Tibial artery (tissue), 4 donors: ENCODE data around the gene DLG5.
"Not testable (repeated sequence)": the region's sequence is repeated elsewhere in the genome, so short reads cannot be mapped to it uniquely, and the experiment has no call there.

Experiments used
- DNase-seq, 2 donors: peaks; one replicate each; pipeline ENCODE4 v3.0.0-alpha.2; 2019
- H3K27ac ChIP-seq, 2 donors: fragments of 200-600 bp; sonication (generic) in 1 of 2; 1 replicate in 1 of 2; 2 replicates in 1 of 2; pipeline ENCODE4 v1.5.1; 2018 to 2019; ENCODE audit warnings: mild to moderate bottlenecking in 1 of 2
- H3K27me3 ChIP-seq, 2 donors: fragments of 200-600 bp; sonication (generic) in 1 of 2; one replicate each; pipeline versions ENCODE4 v1.5.1 to v1.6.0; 2016 to 2019
- H3K36me3 ChIP-seq, 3 donors: fragments of 200-600 bp; sonication (generic) in 2 of 3; one replicate each; pipeline ENCODE4 v1.5.1; 2016 to 2019; ENCODE audit warnings: mild to moderate bottlenecking in 2 of 3
- H3K4me1 ChIP-seq, 4 donors: fragments of 200-600 bp; sonication (generic) in 2 of 4; 1 replicate in 3 of 4; 2 replicates in 1 of 4; pipeline ENCODE4 v1.5.1; 2016 to 2019
- H3K4me3 ChIP-seq, 2 donors: fragments of 200-600 bp; sonication (generic) in 1 of 2; 1 replicate in 1 of 2; 2 replicates in 1 of 2; pipeline ENCODE4 v1.5.1; 2018 to 2019; ENCODE audit warnings: mild to moderate bottlenecking in 2 of 2
- H3K9me3 ChIP-seq, 3 donors: fragments of 200-600 bp; sonication (generic) in 1 of 3; one replicate each; pipeline ENCODE4 v1.5.1; 2016 to 2019
- intact Hi-C: fragments of 100-400 bp; cut with DNase I; formaldehyde crosslinking; loops from one replicate; pipeline ENCODE4 v1.15.0; 2023; ENCODE audit warnings: low total_unique reads
- TF ChIP-seq, protein P1 (sequence below), 2 experiments: fragments of 200-600 bp in 1 of 2; fragments of 450-650 bp in 1 of 2; IDR thresholded peaks; one replicate each; pipeline ENCODE4 v1.5.1; 2017 to 2019; ENCODE audit warnings: antibody characterized with exemption in 2 of 2, mild to moderate bottlenecking in 1 of 2, moderate library complexity in 1 of 2

DLG5 gene

DNA sequence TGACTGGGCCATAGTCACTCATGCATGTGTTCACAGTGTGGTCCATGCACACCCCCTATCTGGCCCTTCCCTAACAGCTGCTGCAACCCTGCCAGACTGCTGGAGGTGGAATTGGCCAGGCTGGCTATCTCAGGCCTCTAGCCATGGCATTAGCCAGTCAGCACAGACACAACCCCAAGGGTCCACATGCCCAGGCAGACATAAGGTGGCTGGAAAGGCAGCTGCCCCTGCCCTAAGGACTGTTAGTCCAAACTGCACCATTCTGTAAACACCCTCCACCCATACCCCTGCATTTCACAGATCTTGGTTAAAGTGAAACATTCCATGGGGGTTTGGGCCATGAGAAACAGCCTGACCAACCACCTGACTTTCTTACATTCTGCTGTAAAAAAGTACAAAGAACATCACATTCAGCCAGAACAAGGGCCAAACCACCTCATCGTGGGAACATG, 151.6 kb downstream of the DLG5 start:
- Histone ChIP-seq H3K4me1 (no peaks in the 10 kb centered on the region), H3K27ac (no peak overlapping the region), H3K36me3 (peaks cover 0 to 23% (median 6%) of the 10 kb centered on the region in 3 donors), H3K27me3 (no peaks in the 10 kb centered on the region), H3K9me3 (peaks cover 0 to 12% (median 10%) of the 10 kb centered on the region in 3 donors), H3K4me3 (no peak overlapping the region)
- TF ChIP-seq, protein P1, sequence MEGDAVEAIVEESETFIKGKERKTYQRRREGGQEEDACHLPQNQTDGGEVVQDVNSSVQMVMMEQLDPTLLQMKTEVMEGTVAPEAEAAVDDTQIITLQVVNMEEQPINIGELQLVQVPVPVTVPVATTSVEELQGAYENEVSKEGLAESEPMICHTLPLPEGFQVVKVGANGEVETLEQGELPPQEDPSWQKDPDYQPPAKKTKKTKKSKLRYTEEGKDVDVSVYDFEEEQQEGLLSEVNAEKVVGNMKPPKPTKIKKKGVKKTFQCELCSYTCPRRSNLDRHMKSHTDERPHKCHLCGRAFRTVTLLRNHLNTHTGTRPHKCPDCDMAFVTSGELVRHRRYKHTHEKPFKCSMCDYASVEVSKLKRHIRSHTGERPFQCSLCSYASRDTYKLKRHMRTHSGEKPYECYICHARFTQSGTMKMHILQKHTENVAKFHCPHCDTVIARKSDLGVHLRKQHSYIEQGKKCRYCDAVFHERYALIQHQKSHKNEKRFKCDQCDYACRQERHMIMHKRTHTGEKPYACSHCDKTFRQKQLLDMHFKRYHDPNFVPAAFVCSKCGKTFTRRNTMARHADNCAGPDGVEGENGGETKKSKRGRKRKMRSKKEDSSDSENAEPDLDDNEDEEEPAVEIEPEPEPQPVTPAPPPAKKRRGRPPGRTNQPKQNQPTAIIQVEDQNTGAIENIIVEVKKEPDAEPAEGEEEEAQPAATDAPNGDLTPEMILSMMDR (IDR thresholded peaks at IDR 0.05) = no peak
- no peak for DNase-seq
- intact Hi-C loops = no loop called here

DNA sequence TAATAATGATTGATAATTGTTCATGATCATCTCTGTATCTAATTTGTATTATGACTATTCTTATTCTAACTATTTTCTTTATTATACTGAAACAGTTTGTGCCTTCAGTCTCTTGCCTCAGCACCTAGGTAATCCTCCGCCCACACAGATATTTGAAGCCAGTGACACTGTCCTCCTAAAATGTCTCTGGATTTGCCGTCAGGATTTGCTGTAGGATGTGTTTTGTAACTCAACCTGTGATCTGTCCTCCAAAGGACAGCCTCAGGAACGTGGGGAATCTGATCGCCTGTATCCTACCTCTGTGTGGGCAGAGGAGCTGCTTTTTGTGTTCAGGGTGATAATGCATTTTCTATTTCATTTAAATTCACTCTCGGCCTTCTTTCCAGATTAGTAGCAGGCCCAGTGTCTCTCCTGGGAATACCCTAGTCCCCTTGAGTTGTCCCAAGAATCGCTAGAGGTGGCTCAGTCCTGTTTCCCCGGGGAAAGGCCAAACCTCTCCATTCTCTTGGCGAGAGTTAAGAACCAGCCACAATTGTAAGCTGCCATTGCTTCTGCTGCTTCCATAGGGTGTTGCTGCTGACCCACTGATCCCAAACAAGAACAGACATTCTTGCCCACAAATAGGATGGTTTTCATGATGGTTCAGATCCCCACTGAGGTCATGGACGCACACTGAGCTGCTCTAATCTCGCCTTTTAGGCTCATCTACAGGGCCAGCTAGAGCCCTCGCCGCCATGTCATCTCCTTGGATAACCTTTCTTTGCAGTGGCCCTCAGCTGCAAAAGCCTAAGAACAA, 152.7 kb downstream of the DLG5 start:
- Histone ChIP-seq H3K27ac (no peak overlapping the region), H3K4me1 (no peaks in the 10 kb centered on the region), H3K9me3 (peaks cover 0 to 12% (median 10%) of the 10 kb centered on the region in 3 donors), H3K27me3 (no peaks in the 10 kb centered on the region), H3K36me3 (peaks cover 0 to 14% (median 0%) of the 10 kb centered on the region in 3 donors), H3K4me3 (no peak overlapping the region)
- intact Hi-C loops = no loop called here
- DNase-seq = no peak
- TF ChIP-seq, protein P1 (IDR thresholded peaks at IDR 0.05) = no peak

DNA sequence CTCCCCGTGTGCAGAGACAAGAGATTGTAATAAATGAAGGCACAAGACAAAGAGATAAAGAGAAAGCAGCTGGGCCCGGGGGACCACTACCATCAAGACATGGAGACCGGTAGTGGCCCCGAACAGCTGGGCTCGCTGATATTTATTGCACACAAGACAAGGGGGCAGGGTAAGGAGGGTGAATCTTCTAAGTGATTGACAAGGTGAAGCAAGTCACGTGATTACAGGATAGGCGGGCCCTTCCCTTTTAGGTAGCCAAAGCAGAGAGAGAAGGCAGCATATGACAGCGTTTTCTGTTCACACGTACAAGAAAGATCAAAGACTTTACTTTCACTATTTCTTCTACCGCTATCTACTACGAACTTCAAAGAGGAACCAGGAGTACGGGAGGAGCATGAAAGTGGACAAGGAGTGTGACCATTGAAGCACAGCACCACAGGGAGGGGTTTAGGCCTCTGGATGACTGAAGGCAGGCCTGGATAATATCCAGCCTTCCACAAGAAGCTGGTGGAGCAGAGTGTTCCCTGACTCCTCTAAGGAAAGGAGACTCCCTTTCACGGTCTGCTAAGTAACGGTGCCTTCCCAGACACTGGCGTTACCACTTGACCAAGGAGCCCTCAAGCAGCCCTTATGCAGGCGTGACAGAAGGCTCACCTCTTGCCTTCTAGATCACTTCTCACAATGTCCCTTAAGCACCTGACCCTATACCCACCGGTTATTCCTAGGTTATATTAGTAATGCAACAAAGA, 153.5 kb downstream of the DLG5 start:
- Histone ChIP-seq H3K36me3 (peaks cover 0 to 11% (median 0%) of the 10 kb centered on the region in 3 donors), H3K9me3 (peaks cover 0 to 12% (median 10%) of the 10 kb centered on the region in 3 donors)
- H3K4me3 ChIP-seq, DNase-seq, H3K4me1 ChIP-seq, intact Hi-C loops, H3K27ac ChIP-seq, H3K27me3 ChIP-seq: not testable (repeated sequence)

DNA sequence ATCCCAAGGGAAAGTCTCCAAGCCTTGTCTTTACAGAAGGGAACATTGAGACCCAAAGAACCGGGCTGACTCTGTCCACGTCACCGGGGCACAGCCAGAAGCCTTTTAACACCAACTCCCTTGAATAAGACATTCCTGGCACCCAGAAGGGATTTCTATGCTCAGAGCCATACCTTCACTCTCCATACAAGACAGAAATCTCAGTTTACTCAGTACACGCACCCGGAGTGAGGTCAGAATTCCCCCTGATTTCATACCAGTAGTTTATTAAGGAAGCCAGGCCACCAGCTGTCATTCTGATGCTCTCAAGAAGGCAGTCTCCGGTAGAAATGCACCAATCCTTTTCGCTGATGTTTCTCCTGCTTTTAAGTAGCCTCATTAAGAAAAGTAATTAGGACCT, 154.7 kb downstream of the DLG5 start:
- no peaks in the 10 kb centered on the region for H3K27me3 ChIP-seq
- intact Hi-C loops = no loop called here
- TF ChIP-seq, protein P1 (IDR thresholded peaks at IDR 0.05) = no peak
- peaks cover 0 to 3% (median 0%) of the 10 kb centered on the region in 3 donors for H3K36me3 ChIP-seq
- no peak overlapping the region for H3K4me3 ChIP-seq
- peaks cover 0 to 5% (median 5%) of the 10 kb centered on the region in 3 donors for H3K9me3 ChIP-seq
- H3K27ac ChIP-seq = no peak overlapping the region
- no peaks in the 10 kb centered on the region for H3K4me1 ChIP-seq
- no peak for DNase-seq

DNA sequence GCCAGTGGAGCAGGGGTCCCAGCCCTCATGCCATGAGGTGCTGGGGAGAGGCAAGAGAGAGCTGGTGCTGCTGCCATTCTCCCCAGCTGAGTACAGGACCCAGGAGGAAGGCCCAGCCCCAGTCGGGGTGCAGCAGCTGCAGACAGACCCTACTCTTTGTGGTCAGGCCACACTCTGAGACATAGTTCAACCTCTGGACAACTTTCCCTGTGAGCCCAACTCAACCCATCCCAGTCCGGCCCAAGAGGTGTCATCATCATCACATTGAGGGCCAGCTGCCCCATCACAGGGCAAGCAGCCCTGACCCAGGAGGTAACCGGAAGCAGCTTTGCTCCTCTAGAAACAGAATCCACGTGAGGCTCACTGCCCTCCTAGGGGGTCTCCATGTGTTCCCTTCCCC, 155.1 kb downstream of the DLG5 start:
- H3K4me3 ChIP-seq = no peak overlapping the region
- intact Hi-C loops = no loop called here
- H3K27ac ChIP-seq = no peak overlapping the region
- DNase-seq = no peak
- no peaks in the 10 kb centered on the region for H3K4me1 ChIP-seq
- H3K36me3 ChIP-seq = no peaks in the 10 kb centered on the region
- no peaks in the 10 kb centered on the region for H3K27me3 ChIP-seq
- TF ChIP-seq, protein P1 (IDR thresholded peaks at IDR 0.05) = no peak
- H3K9me3 ChIP-seq = peaks cover 0 to 1% (median 1%) of the 10 kb centered on the region in 3 donors

DNA sequence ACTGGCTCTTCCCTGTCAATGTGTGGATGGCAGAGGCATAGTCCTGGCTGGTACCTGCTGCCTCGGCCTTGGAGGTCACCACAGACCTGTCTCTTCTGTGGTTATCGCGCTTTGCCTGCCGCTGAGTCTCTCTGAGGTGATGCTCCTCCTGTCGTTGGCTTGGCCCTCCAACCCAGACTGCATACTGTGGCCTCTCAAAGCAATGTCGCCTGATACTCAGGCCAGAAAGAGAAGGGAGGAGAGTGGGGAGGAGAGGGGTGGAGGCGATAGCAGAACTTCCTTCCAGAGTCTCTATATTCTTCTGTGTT, 155.7 kb downstream of the DLG5 start:
- no peaks in the 10 kb centered on the region for H3K4me1 ChIP-seq
- no peak overlapping the region for H3K27ac ChIP-seq
- no peaks in the 10 kb centered on the region for H3K27me3 ChIP-seq
- H3K36me3 ChIP-seq = no peaks in the 10 kb centered on the region
- no peaks in the 10 kb centered on the region for H3K9me3 ChIP-seq
- intact Hi-C loops = no loop called here
- no peak overlapping the region for H3K4me3 ChIP-seq
- TF ChIP-seq, protein P1 (IDR thresholded peaks at IDR 0.05) = no peak
- DNase-seq = no peak
